ENCODE data around the gene WDR20.

Gene WDR20

DNA sequence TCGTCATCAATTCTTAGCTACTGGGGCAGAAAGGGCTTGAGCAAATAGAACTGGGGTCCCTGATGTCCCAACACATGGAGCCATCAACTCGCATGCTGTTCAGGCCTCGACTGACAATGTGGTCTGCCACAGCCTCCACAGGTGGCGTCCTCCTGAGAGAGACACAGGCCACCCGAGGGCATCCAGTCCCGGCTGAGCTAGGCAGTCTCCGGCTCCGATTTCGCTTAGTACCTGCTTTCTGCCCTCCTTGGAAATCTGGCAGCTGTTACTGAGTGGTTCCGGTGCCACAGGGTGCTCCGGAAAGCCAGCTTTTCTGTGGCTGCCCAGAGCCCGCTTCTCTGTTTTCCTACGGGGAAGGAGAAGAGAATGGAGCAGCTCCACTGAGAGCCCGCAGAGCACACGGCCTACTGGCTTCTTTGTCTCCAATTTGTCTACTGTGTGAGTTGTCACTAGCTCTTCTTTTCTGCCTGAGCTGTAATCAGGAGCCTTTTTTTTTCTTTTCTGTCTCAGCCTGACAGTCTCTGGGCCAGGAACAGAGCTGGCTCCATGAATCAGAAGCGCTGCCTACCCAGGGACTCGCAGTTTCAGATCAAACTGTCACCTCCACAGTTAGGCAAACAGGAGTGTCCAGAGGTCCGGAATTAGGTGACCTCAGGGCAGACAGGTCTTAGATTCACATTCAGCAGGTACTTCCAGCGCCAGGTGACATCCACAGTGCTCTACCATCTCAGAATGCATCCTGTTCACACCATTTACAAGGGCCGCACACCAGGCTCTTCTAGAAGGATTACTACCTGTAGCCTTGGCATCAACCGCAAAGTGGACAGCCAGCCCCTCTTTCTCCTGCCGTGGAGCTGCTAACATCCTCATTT lies 92.0 kb downstream of the WDR20 start:
- POLR2A ChIA-PET, result no interaction called here
- DNase-seq (ENCODE audit: extremely low spot score), result no peak
- CTCF ChIA-PET, result interaction anchor here (0.7 to 1.9 kb wide), 3 partner anchors 59 to 83 kb away, joined by 3 to 10 read pairs (median 4); no protein-coding TSS in a partner anchor
- TF ChIP-seq, protein P1, sequence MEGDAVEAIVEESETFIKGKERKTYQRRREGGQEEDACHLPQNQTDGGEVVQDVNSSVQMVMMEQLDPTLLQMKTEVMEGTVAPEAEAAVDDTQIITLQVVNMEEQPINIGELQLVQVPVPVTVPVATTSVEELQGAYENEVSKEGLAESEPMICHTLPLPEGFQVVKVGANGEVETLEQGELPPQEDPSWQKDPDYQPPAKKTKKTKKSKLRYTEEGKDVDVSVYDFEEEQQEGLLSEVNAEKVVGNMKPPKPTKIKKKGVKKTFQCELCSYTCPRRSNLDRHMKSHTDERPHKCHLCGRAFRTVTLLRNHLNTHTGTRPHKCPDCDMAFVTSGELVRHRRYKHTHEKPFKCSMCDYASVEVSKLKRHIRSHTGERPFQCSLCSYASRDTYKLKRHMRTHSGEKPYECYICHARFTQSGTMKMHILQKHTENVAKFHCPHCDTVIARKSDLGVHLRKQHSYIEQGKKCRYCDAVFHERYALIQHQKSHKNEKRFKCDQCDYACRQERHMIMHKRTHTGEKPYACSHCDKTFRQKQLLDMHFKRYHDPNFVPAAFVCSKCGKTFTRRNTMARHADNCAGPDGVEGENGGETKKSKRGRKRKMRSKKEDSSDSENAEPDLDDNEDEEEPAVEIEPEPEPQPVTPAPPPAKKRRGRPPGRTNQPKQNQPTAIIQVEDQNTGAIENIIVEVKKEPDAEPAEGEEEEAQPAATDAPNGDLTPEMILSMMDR (IDR thresholded peaks at IDR 0.05; ENCODE audit: control extremely low read depth, extremely low read depth, low read depth, missing control alignments), result no peak

DNA sequence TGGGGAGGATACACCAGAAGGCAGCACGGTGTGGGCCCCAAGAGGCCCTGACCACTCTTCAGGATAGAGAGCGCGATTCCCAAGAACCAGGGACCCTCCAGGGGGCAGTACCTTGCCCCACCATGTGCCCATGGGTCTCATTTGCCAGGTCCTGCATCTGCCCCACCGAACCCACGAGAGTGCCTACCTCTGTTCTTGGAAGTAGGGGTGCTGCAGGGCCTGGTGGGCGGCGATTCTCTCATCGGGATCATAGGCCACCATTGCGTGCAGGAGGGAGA lies 92.6 kb downstream of the WDR20 start:
- CTCF ChIA-PET, result interaction anchor here (1.9 kb wide), 1 partner anchor 82 kb away, joined by 10 read pairs; no protein-coding TSS in a partner anchor
- DNase-seq (ENCODE audit: extremely low spot score), result no peak
- POLR2A ChIA-PET, result no interaction called here
- TF ChIP-seq, protein P1 (IDR thresholded peaks at IDR 0.05; ENCODE audit: control extremely low read depth, extremely low read depth, low read depth, missing control alignments), result no peak

DNA sequence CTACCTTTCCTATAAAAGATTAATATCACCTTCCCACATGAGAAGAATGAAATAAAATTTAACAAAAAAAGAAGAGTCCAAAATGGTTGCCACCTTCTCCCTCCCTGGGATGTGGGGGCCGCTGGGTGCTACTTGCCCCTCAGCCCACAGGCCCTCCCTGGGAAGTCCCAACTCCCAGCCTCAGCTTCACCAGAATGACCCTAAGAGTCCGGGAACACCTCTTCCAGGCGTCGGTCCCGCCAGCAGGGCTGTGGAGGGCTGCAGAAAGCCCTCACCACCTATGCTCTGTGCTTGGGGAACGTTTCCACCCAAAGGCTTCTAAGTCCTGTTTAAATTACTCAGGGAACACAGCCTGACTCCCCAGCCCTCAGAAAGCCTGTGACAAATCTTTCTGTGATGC lies 93.4 kb downstream of the WDR20 start:
- CTCF ChIA-PET, result interaction anchor here (1.2 to 1.9 kb wide), 2 partner anchors 11 to 81 kb away, joined by 3 to 10 read pairs; no protein-coding TSS in a partner anchor
- POLR2A ChIA-PET, result no interaction called here
- DNase-seq (ENCODE audit: extremely low spot score), result no peak
- TF ChIP-seq, protein P1 (IDR thresholded peaks at IDR 0.05; ENCODE audit: control extremely low read depth, extremely low read depth, low read depth, missing control alignments), result no peak

DNA sequence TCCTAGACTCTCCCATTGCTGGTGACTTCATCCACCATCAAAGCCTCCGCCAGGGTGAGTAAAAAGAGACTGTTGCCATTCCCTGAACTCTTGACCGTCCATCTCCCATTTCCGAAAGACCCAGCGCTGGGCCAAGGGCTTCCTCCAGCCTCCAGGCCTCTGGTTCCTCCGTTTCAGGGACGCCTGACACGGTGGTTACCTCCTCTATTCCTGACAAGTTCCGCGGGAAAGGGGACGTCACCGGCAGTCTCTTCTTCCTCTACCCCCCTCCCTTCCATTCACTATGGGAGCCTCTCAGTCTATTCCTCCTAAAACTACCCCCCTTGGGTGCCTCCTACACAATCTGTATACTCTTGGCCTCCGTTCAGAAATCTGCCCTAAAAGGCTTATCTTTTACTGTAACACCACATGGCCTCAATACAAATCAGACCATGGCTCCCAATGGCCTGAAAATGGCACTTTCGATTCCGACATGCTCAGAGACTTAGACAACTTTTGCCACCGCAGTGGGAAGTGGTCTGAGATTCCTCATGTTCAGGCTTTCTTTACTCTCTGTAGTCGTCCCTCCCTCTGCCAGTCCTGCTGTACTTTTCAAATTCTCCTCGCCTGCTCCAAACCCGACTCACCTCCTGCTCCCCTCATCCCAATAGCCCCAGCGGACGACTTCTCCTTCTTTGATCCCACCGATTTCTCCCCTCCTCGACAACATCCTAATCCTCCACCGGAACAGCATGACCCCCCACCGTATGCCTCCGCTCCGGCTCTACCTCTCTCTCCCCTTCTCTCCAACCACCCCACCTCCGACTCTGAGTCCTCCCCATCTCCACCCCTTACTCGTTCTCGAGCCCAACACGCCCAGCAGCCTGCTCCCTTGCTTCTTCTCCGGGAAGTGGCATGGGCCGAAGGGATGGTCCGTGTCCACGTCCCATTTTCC lies 94.9 kb downstream of the WDR20 start:
- DNase-seq (ENCODE audit: extremely low spot score), result no peak
- ChIA-PET POLR2A (no interaction called here), CTCF (interaction anchor here (1.2 to 1.7 kb wide), 2 partner anchors 13 to 79 kb away, joined by 3 to 7 read pairs; no protein-coding TSS in a partner anchor)
- TF ChIP-seq, protein P1 (IDR thresholded peaks at IDR 0.05; ENCODE audit: control extremely low read depth, extremely low read depth, low read depth, missing control alignments), result no peak

DNA sequence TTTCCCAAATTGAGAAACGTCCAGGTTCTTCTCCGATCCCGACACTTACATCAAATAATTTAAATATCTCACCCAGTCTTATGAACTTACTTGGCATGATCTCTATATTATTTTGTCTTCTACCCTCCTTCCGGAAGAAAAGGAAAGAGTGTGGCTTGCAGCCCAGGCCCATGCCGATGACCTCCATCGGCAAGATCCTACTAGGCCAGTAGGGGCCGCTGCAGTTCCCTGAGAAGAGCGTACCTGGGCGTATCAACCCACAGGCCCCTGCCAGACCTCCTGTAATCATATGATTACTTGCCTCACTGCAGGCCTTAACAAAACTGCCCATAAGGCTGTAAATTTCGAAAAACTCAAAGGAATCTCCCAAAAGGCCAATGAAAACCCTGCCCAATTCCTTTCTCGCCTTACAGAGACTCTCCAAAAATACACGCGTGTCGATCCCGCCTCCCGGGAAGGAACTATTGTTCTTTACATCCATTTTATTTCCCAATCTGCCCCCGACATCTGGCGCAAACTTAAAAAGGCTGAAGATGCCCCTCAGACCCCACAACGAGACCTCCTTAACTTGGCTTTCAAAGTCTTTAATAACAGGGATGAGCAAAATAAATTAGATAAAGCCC lies 95.7 kb downstream of the WDR20 start:
- CTCF ChIA-PET, result interaction anchor here (1.7 to 2.1 kb wide), 2 partner anchors 14 to 79 kb away, joined by 5 to 7 read pairs; no protein-coding TSS in a partner anchor
- DNase-seq (ENCODE audit: extremely low spot score), result peak; percentile 88
- TF ChIP-seq, protein P1 (IDR thresholded peaks at IDR 0.05; ENCODE audit: control extremely low read depth, extremely low read depth, low read depth, missing control alignments), result peak; percentile 86
- POLR2A ChIA-PET, result no interaction called here

DNA sequence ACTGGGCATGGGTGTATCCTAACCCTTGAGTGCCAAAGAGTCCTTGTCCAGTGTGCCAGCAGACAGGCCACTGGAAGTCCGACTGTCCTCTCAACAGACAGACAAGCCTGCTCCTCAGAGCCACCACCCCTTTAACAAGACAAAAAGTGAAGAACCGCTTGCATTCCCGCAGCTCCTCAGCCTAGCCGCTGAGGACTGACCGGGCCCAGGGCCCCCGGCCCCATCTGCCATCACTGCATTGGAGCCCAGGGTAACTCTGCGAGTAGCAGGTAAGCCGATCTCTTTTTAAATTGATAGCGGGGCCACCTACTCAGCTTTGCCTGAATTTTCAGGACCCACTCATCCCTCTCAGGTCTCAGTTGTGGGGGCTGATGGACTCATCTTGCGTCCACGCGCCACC lies 96.3 kb downstream of the WDR20 start:
- ChIA-PET CTCF (interaction anchor here (1.2 to 2.1 kb wide), 6 partner anchors 13 to 89 kb away, joined by 3 to 7 read pairs (median 3); no protein-coding TSS in a partner anchor), POLR2A (no interaction called here)
- TF ChIP-seq, protein P1 (IDR thresholded peaks at IDR 0.05; ENCODE audit: control extremely low read depth, extremely low read depth, low read depth, missing control alignments), result no peak
- DNase-seq (ENCODE audit: extremely low spot score), result no peak
